Thoracic aorta (tissue), 2 donors: ENCODE results near the gene TOP3A. TPM values are rescaled to one million over a fixed set of nuclear protein-coding genes. Genes with fewer than 3 reads are reported as not detected.

Experiments
- ATAC-seq: fragments of 150-250 bp; one replicate; pipeline ENCODE4 v1.8.0; 2017; ENCODE audit warnings: low read depth; ENCODE audit not compliant: insufficient number of reproducible peaks, low FRiP score
- DNase-seq: peaks from one replicate; pipeline ENCODE4 v3.0.0-alpha.2; 2020; ENCODE audit warnings: low spot score
- H3K27ac ChIP-seq, 2 donors: fragments of 200-600 bp; sonication (generic); 1 replicate in 1 of 2; 2 replicates in 1 of 2; pipeline ENCODE4 v1.5.1; 2016; ENCODE audit warnings: mild to moderate bottlenecking in 2 of 2, moderate library complexity in 2 of 2
- H3K27me3 ChIP-seq: fragments of 200-600 bp; sonication (generic); replicated peaks from 2 replicates; pipeline ENCODE4 v1.6.0; 2016; ENCODE audit warnings: mild to moderate bottlenecking; ENCODE audit not compliant: insufficient read depth
- H3K36me3 ChIP-seq: fragments of 200-600 bp; sonication (generic); one replicate; pipeline ENCODE4 v1.5.1; 2016
- H3K4me1 ChIP-seq, 2 donors: fragments of 200-600 bp; sonication (generic); 1 replicate in 1 of 2; 2 replicates in 1 of 2; pipeline versions ENCODE4 v1.5.1 to v1.6.0; 2016; ENCODE audit warnings: low read depth in 2 of 2, mild to moderate bottlenecking in 1 of 2; ENCODE audit not compliant: control insufficient read depth in 1 of 2
- H3K4me3 ChIP-seq: fragments of 200-600 bp; sonication (generic); 2 replicates; pipeline ENCODE4 v1.5.1; 2016; ENCODE audit warnings: mild to moderate bottlenecking
- H3K9me3 ChIP-seq: fragments of 200-600 bp; sonication (generic); 2 replicates; pipeline ENCODE4 v1.5.1; 2016
- CTCF ChIP-seq: fragments of 200-600 bp; sonication (generic); IDR thresholded peaks from one replicate; pipeline ENCODE4 v1.5.1; 2019; ENCODE audit warnings: antibody characterized with exemption
- total RNA-seq, 2 donors: library from RNA; depleted of rRNA; stranded (reverse); fragments of >200 nt; gene quantifications; one replicate each; pipeline versions ENCODE4 v1.1.0 to v1.2.3, GENCODE V29; 2016

Gene TOP3A
- total RNA-seq, 2 donors from 2014 or later, result 33.4 to 54.6 TPM

- Histone ChIP-seq H3K27me3 (no peaks in the 10 kb centered on the region), H3K9me3 (no peaks in the 10 kb centered on the region), H3K27ac (no peak overlapping the region), H3K4me3 (no peak overlapping the region), H3K4me1 (no peaks in the 10 kb centered on the region), H3K36me3 (peaks cover 64% of the 10 kb centered on the region)
- ATAC-seq (no peak), DNase-seq (no peak)
- no peak for TF ChIP-seq CTCF
Measured at GRCh38 chr17:18277076-18277475, 37.7 kb downstream of the TOP3A start.

- no peak for ATAC-seq
- H3K4me3 ChIP-seq, result no peak overlapping the region
- peaks cover 22% of the 10 kb centered on the region for H3K36me3 ChIP-seq
- no peak for DNase-seq
- no peak for TF ChIP-seq CTCF
- no peaks in the 10 kb centered on the region for H3K4me1 ChIP-seq
- H3K27me3 ChIP-seq, result no peaks in the 10 kb centered on the region
- no peak overlapping the region for H3K27ac ChIP-seq
- H3K9me3 ChIP-seq, result no peaks in the 10 kb centered on the region
Measured at GRCh38 chr17:18270046-18270931, 44.5 kb downstream of the TOP3A start.

- no peak overlapping the region for H3K27ac ChIP-seq
- ATAC-seq (no peak), DNase-seq (no peak)
- no peaks in the 10 kb centered on the region for H3K9me3 ChIP-seq
- H3K27me3 ChIP-seq, result no peaks in the 10 kb centered on the region
- TF ChIP-seq CTCF, result no peak
- peaks cover 29% of the 10 kb centered on the region for H3K36me3 ChIP-seq
- peaks cover 0 to 1% of the 10 kb centered on the region in 2 donors for H3K4me1 ChIP-seq
- no peak overlapping the region for H3K4me3 ChIP-seq
Measured at GRCh38 chr17:18267927-18268711, 46.7 kb downstream of the TOP3A start.

GRCh38 chr17:18267366-18267765, 47.4 kb downstream of the TOP3A start:
- Histone ChIP-seq H3K27me3 (no peaks in the 10 kb centered on the region), H3K9me3 (no peaks in the 10 kb centered on the region), H3K27ac (no peak overlapping the region), H3K4me1 (peaks cover 0 to 9% of the 10 kb centered on the region in 2 donors), H3K36me3 (peaks cover 26% of the 10 kb centered on the region), H3K4me3 (no peak overlapping the region)
- no peak for ATAC-seq
- no peak for DNase-seq
- TF ChIP-seq CTCF, result no peak
